Right atrium auricular region (tissue), 2 donors: Measurements from ENCODE around the gene MRPL12. TPM values are rescaled to one million over a fixed set of nuclear protein-coding genes. Genes with fewer than 3 reads are reported as not detected.

Experiments
- DNase-seq: peaks from one replicate; pipeline ENCODE4 v3.0.0-alpha.2; 2019; ENCODE audit warnings: low spot score
- H3K27ac ChIP-seq, 2 donors: fragments of 200-600 bp; sonication (generic); 1 replicate in 1 of 2; 2 replicates in 1 of 2; pipeline ENCODE4 v1.5.1; 2016 to 2019
- H3K27me3 ChIP-seq, 2 donors: fragments of 200-600 bp; sonication (generic); one replicate each; pipeline versions ENCODE4 v1.5.1 to v1.6.0; 2017 to 2019
- H3K36me3 ChIP-seq: fragments of 200-600 bp; sonication (generic); one replicate; pipeline ENCODE4 v1.5.1; 2016
- H3K4me1 ChIP-seq, 2 donors: fragments of 200-600 bp; sonication (generic); one replicate each; pipeline versions ENCODE4 v1.5.1 to v1.6.0; 2017 to 2019
- H3K4me3 ChIP-seq, 2 donors: fragments of 200-600 bp; sonication (generic); 1 replicate in 1 of 2; 2 replicates in 1 of 2; pipeline ENCODE4 v1.5.1; 2017 to 2019; ENCODE audit warnings: mild to moderate bottlenecking in 1 of 2, moderate library complexity in 1 of 2
- H3K9me3 ChIP-seq, 2 donors: fragments of 200-600 bp; sonication (generic); one replicate each; pipeline ENCODE4 v1.5.1; 2019
- CTCF ChIP-seq, 2 donors: fragments of 200-600 bp; sonication (generic); IDR thresholded peaks; one replicate each; pipeline ENCODE4 v1.5.1; 2019; ENCODE audit warnings: antibody characterized with exemption in 2 of 2
- total RNA-seq, 2 donors: library from RNA; depleted of rRNA; stranded (reverse); fragments of >200 nt; gene quantifications; one replicate each; pipeline ENCODE4 v1.1.0, GENCODE V29; 2016

Gene MRPL12
- total RNA-seq, 2 donors from 2014 or later: 87.9 to 127 TPM

GRCh38 chr17:81713004-81713555 lies 9.9 kb downstream of the MRPL12 start:
- no peaks in the 10 kb centered on the region for H3K36me3 ChIP-seq
- no peaks in the 10 kb centered on the region for H3K9me3 ChIP-seq
- H3K4me3 ChIP-seq: peak overlapping the region; percentile 67 to 91
- peaks cover 0 to 35% of the 10 kb centered on the region in 2 donors for H3K4me1 ChIP-seq
- H3K27ac ChIP-seq: peak overlapping the region in 1 of 2 donors; percentile 48
- no peak for DNase-seq
- TF ChIP-seq CTCF (IDR thresholded peaks at IDR 0.05): no peak
- H3K27me3 ChIP-seq: no peaks in the 10 kb centered on the region

GRCh38 chr17:81713556-81714411 lies 10.6 kb downstream of the MRPL12 start:
- Histone ChIP-seq H3K36me3 (no peaks in the 10 kb centered on the region), H3K27ac (no peak overlapping the region), H3K27me3 (no peaks in the 10 kb centered on the region), H3K4me1 (peaks cover 0 to 35% of the 10 kb centered on the region in 2 donors), H3K9me3 (no peaks in the 10 kb centered on the region), H3K4me3 (peak overlapping the region in 1 of 2 donors; percentile 91)
- no peak for TF ChIP-seq CTCF (IDR thresholded peaks at IDR 0.05)
- DNase-seq: no peak

GRCh38 chr17:81714412-81715106 lies 11.4 kb downstream of the MRPL12 start:
- no peak overlapping the region for H3K4me3 ChIP-seq
- H3K9me3 ChIP-seq: no peaks in the 10 kb centered on the region
- peaks cover 0 to 35% of the 10 kb centered on the region in 2 donors for H3K4me1 ChIP-seq
- no peaks in the 10 kb centered on the region for H3K27me3 ChIP-seq
- no peaks in the 10 kb centered on the region for H3K36me3 ChIP-seq
- no peak overlapping the region for H3K27ac ChIP-seq
- no peak for TF ChIP-seq CTCF (IDR thresholded peaks at IDR 0.05)
- no peak for DNase-seq

GRCh38 chr17:81715107-81715871 lies 12.1 kb downstream of the MRPL12 start:
- TF ChIP-seq CTCF (IDR thresholded peaks at IDR 0.05): no peak
- Histone ChIP-seq H3K4me1 (peaks cover 0 to 32% of the 10 kb centered on the region in 2 donors), H3K27ac (no peak overlapping the region), H3K4me3 (no peak overlapping the region), H3K27me3 (no peaks in the 10 kb centered on the region), H3K9me3 (no peaks in the 10 kb centered on the region), H3K36me3 (no peaks in the 10 kb centered on the region)
- no peak for DNase-seq

GRCh38 chr17:81715872-81716673 lies 12.9 kb downstream of the MRPL12 start:
- no peak for DNase-seq
- peaks cover 0 to 24% of the 10 kb centered on the region in 2 donors for H3K4me1 ChIP-seq
- no peak overlapping the region for H3K4me3 ChIP-seq
- no peaks in the 10 kb centered on the region for H3K36me3 ChIP-seq
- no peaks in the 10 kb centered on the region for H3K27me3 ChIP-seq
- no peak for TF ChIP-seq CTCF (IDR thresholded peaks at IDR 0.05)
- H3K9me3 ChIP-seq: no peaks in the 10 kb centered on the region
- H3K27ac ChIP-seq: no peak overlapping the region
